H9 (cell line): Measurements from ENCODE around the gene MVB12A. TPM values are rescaled to one million over a fixed set of nuclear protein-coding genes. Genes with fewer than 3 reads are reported as not detected.

ENCODE experiments used
- DNase-seq: peaks from one replicate; pipeline ENCODE4 v3.0.0-alpha.2; 2017
- H2AFZ ChIP-seq: one replicate; pipeline ENCODE4 v1.6.1; 2013; ENCODE audit warnings: mild to moderate bottlenecking, low read length, control low read depth, moderate library complexity
- H2AK5ac ChIP-seq: 2 replicates; pipeline ENCODE4 v1.6.1; 2013; ENCODE audit warnings: low read length, control low read depth, mixed read lengths; ENCODE audit not compliant: insufficient read length
- H2BK120ac ChIP-seq: one replicate; pipeline ENCODE4 v1.6.1; 2013; ENCODE audit warnings: low read depth, mild to moderate bottlenecking, low read length, control low read depth, inconsistent platforms; ENCODE audit not compliant: poor library complexity, severe bottlenecking
- H2BK12ac ChIP-seq: 2 replicates; pipeline ENCODE4 v1.6.1; 2013; ENCODE audit warnings: low read length, control low read depth, mixed read lengths, low read depth; ENCODE audit not compliant: insufficient read length
- H2BK15ac ChIP-seq: 2 replicates; pipeline ENCODE4 v1.6.1; 2013; ENCODE audit warnings: low read depth, low read length, control low read depth
- H2BK20ac ChIP-seq: one replicate; pipeline ENCODE4 v1.6.1; 2013; ENCODE audit warnings: low read depth, mild to moderate bottlenecking, low read length, control low read depth, inconsistent platforms; ENCODE audit not compliant: poor library complexity, severe bottlenecking
- H2BK5ac ChIP-seq: 2 replicates; pipeline ENCODE4 v1.6.1; 2013; ENCODE audit warnings: low read length, control low read depth, mixed read lengths; ENCODE audit not compliant: insufficient read length
- H3K14ac ChIP-seq: 2 replicates; pipeline ENCODE4 v1.6.1; 2013; ENCODE audit warnings: low read length, control low read depth; ENCODE audit not compliant: insufficient read depth
- H3K18ac ChIP-seq: 2 replicates; pipeline ENCODE4 v1.6.1; 2013; ENCODE audit warnings: low read depth, mild to moderate bottlenecking, mixed read lengths, low read length, control low read depth; ENCODE audit not compliant: insufficient read length
- H3K23ac ChIP-seq: 2 replicates; pipeline ENCODE4 v1.6.1; 2013; ENCODE audit warnings: low read length, control low read depth, mixed read lengths, low read depth; ENCODE audit not compliant: insufficient read length
- H3K23me2 ChIP-seq: 2 replicates; pipeline ENCODE4 v1.6.1; 2013; ENCODE audit warnings: low read depth, mild to moderate bottlenecking, mixed read lengths, low read length, control low read depth; ENCODE audit not compliant: insufficient read length, poor library complexity, severe bottlenecking
- H3K27ac ChIP-seq: 2 replicates; pipeline ENCODE4 v1.5.1; 2013; ENCODE audit warnings: low read length, control low read depth, mixed read lengths, low read depth; ENCODE audit not compliant: insufficient read length
- H3K27me3 ChIP-seq: 2 replicates; pipeline ENCODE4 v1.6.1; 2013; ENCODE audit warnings: low read length, control low read depth, inconsistent platforms; ENCODE audit not compliant: insufficient read depth
- H3K4ac ChIP-seq: 2 replicates; pipeline ENCODE4 v1.6.1; 2013; ENCODE audit warnings: low read depth, mild to moderate bottlenecking, control low read depth, inconsistent platforms, low read length, moderate library complexity
- H3K4me1 ChIP-seq: 2 replicates; pipeline ENCODE4 v1.6.1; 2013; ENCODE audit warnings: low read length, control low read depth, inconsistent platforms; ENCODE audit not compliant: insufficient read depth
- H3K4me2 ChIP-seq: 2 replicates; pipeline ENCODE4 v1.6.1; 2013; ENCODE audit warnings: low read length, control low read depth, mixed read lengths; ENCODE audit not compliant: insufficient read length, insufficient read depth
- H3K56ac ChIP-seq: 2 replicates; pipeline ENCODE4 v1.6.1; 2013; ENCODE audit warnings: low read depth, mild to moderate bottlenecking, mixed read lengths, low read length, control low read depth; ENCODE audit not compliant: insufficient read length
- H3K79me1 ChIP-seq: 2 replicates; pipeline ENCODE4 v1.6.1; 2013; ENCODE audit warnings: low read depth, mild to moderate bottlenecking, moderate library complexity, low read length, control low read depth, inconsistent platforms; ENCODE audit not compliant: insufficient read depth, poor library complexity, severe bottlenecking
- H3K79me2 ChIP-seq: 2 replicates; pipeline ENCODE4 v1.6.1; 2013; ENCODE audit warnings: low read length, control low read depth, inconsistent platforms; ENCODE audit not compliant: insufficient read depth
- H3K9ac ChIP-seq: 2 replicates; pipeline ENCODE4 v1.6.1; 2013; ENCODE audit warnings: low read length, control low read depth, mixed read lengths; ENCODE audit not compliant: insufficient read length; ENCODE audit errors: extremely low read depth
- H3K9me3 ChIP-seq: one replicate; pipeline ENCODE4 v1.6.1; 2013; ENCODE audit warnings: low read depth, low read length, inconsistent platforms; ENCODE audit not compliant: control insufficient read depth
- H3T11ph ChIP-seq: one replicate; pipeline ENCODE4 v1.6.1; 2013; ENCODE audit warnings: mild to moderate bottlenecking, low read length, control low read depth, inconsistent platforms
- H4K20me1 ChIP-seq: one replicate; pipeline ENCODE4 v1.6.1; 2013; ENCODE audit not compliant: control insufficient read depth, insufficient read length, insufficient read depth
- H4K5ac ChIP-seq: 2 replicates; pipeline ENCODE4 v1.6.1; 2013; ENCODE audit warnings: low read depth, mild to moderate bottlenecking, mixed read lengths, low read length, control low read depth; ENCODE audit not compliant: insufficient read length
- H4K8ac ChIP-seq: replicated peaks from 2 replicates; pipeline ENCODE4 v1.6.1; 2013; ENCODE audit warnings: low read length, control low read depth, mixed read lengths, low read depth; ENCODE audit not compliant: insufficient read length
- H4K91ac ChIP-seq: 2 replicates; pipeline ENCODE4 v1.6.1; 2013; ENCODE audit warnings: low read depth, mild to moderate bottlenecking, moderate library complexity, mixed read lengths, low read length, control low read depth; ENCODE audit not compliant: insufficient read length
- H3K27ac Mint-ChIP-seq, 3 experiments: 2 replicates in 2 of 3; 3 replicates in 1 of 3; pipeline ENCODE4 v1.8.0; 2020 to 2021; ENCODE audit warnings: mixed read lengths in 3 of 3, mild to moderate bottlenecking in 1 of 3, moderate library complexity in 1 of 3
- H3K27me3 Mint-ChIP-seq: 2 replicates; pipeline ENCODE4 v1.8.0; 2021; ENCODE audit warnings: low read depth, mild to moderate bottlenecking, moderate library complexity, mixed read lengths
- H3K36me3 Mint-ChIP-seq, 3 experiments: 2 replicates in 2 of 3; 3 replicates in 1 of 3; pipeline ENCODE4 v1.8.0; 2020 to 2021; ENCODE audit warnings: low read depth in 3 of 3, mixed read lengths in 3 of 3; ENCODE audit not compliant: insufficient read depth in 1 of 3
- H3K4me1 Mint-ChIP-seq, 2 experiments: 2 replicates each; pipeline ENCODE4 v1.8.0; 2020; ENCODE audit warnings: mixed read lengths in 2 of 2
- H3K4me3 Mint-ChIP-seq, 2 experiments: 2 replicates in 1 of 2; 3 replicates in 1 of 2; pipeline ENCODE4 v1.8.0; 2020 to 2021; ENCODE audit warnings: mild to moderate bottlenecking in 2 of 2, mixed read lengths in 2 of 2, moderate library complexity in 1 of 2
- H3K9me3 Mint-ChIP-seq, 2 experiments: 2 replicates in 1 of 2; 3 replicates in 1 of 2; pipeline ENCODE4 v1.8.0; 2020; ENCODE audit warnings: mild to moderate bottlenecking in 2 of 2, mixed read lengths in 2 of 2, moderate library complexity in 1 of 2
- CTCF ChIP-seq: fragments of 200-600 bp; sonication (generic); conservative IDR thresholded peaks from 3 replicates; pipeline ENCODE4 v1.8.0; 2021; ENCODE audit warnings: antibody characterized with exemption, mild to moderate bottlenecking
- WGBS: extraction: QIAGEN DNeasy Blood & Tissue Kit; methylation state at CpG from one replicate; pipeline ENCODE4 v1.1.7; 2013; ENCODE audit warnings: missing lambda C conversion rate, low lambda C conversion rate, mixed read lengths; ENCODE audit not compliant: insufficient read length; ENCODE audit errors: extremely low coverage; 5-methylcytosine and 5-hydroxymethylcytosine counted together
- total RNA-seq: library from RNA; stranded (reverse); gene quantifications from 2 replicates; pipeline ENCODE4 v1.2.1, GENCODE V29; 2021

MVB12A gene
- total RNA-seq, 1 experiment from 2014 or later: 50.4 TPM

GRCh38 chr19:17457616-17458015, 37.8 kb downstream of the MVB12A start:
- Histone ChIP-seq H4K8ac (no peak overlapping the region), H3K4me2 (no peak overlapping the region), H4K5ac (no peak overlapping the region), H2BK15ac (no peak overlapping the region), H3T11ph (no peak overlapping the region), H2AK5ac (no peak overlapping the region), H3K14ac (no peak overlapping the region), H3K4me1 (no peaks in the 10 kb centered on the region), H2BK12ac (no peak overlapping the region), H3K23me2 (no peaks in the 10 kb centered on the region), H2BK20ac (no peak overlapping the region), H3K56ac (no peak overlapping the region), H4K20me1 (peaks cover 4% of the 10 kb centered on the region), H3K9me3 (no peaks in the 10 kb centered on the region), H3K27ac (no peak overlapping the region), H3K23ac (no peak overlapping the region), H2AFZ (no peak overlapping the region), H2BK120ac (no peak overlapping the region), H2BK5ac (no peak overlapping the region), H3K18ac (no peak overlapping the region), H3K9ac (no peak overlapping the region), H3K79me2 (no peaks in the 10 kb centered on the region), H4K91ac (no peak overlapping the region), H3K27me3 (peaks cover 3% of the 10 kb centered on the region; the same call in 1 of the 2 replicates), H3K79me1 (no peaks in the 10 kb centered on the region), H3K4ac (no peak overlapping the region)
- Mint-ChIP-seq H3K36me3 (peaks cover 0 to 2% (median 0%) of the 10 kb centered on the region in 3 experiments; a peak in 2 of 7 replicates), H3K27me3 (peaks cover 51% of the 10 kb centered on the region), H3K27ac (no peak overlapping the region), H3K4me1 (peaks cover 7 to 14% of the 10 kb centered on the region in 2 experiments), H3K4me3 (no peak overlapping the region), H3K9me3 (peaks cover 0 to 5% of the 10 kb centered on the region in 2 experiments; a peak in 1 of 5 replicates)
- WGBS: no CpG with 5 or more reads among the region's 6 CpGs
- no peak for DNase-seq
- no peak for TF ChIP-seq CTCF
